Neural cell (in vitro differentiated cells): ENCODE measurements around the gene MRPL1.

Source experiments
- EP300 ChIP-seq: fragments of 450-650 bp; conservative IDR thresholded peaks from 2 replicates; pipeline ENCODE4 v1.6.1; 2014; ENCODE audit warnings: antibody characterized with exemption, mild to moderate bottlenecking, moderate library complexity; ENCODE audit not compliant: poor library complexity, severe bottlenecking
- EZH2 ChIP-seq: fragments of 200-600, 300-800 bp; shearing (Covaris generic), sonication (generic); IDR thresholded peaks from 2 replicates; pipeline ENCODE4 v1.6.1; 2014; ENCODE audit warnings: antibody characterized with exemption, low read length, borderline replicate concordance, mild to moderate bottlenecking; ENCODE audit not compliant: insufficient read depth, poor library complexity, severe bottlenecking
- POLR2AphosphoS5 ChIP-seq: IDR thresholded peaks from 2 replicates; pipeline ENCODE4 v1.6.1; 2012
- SMC3 ChIP-seq: fragments of 450-650 bp; conservative IDR thresholded peaks from 2 replicates; pipeline ENCODE4 v1.6.1; 2014; ENCODE audit warnings: antibody characterized with exemption, mild to moderate bottlenecking, moderate library complexity; ENCODE audit not compliant: poor library complexity
- TF ChIP-seq, protein P1 (sequence below): fragments of 450-650 bp; IDR thresholded peaks from 2 replicates; pipeline ENCODE4 v1.5.1; 2014; ENCODE audit warnings: antibody characterized with exemption, mild to moderate bottlenecking, moderate library complexity; ENCODE audit not compliant: poor library complexity, severe bottlenecking
- TF ChIP-seq, protein P2 (sequence below): IDR thresholded peaks from 2 replicates; pipeline ENCODE4 v1.6.1; 2012; ENCODE audit warnings: borderline replicate concordance

DNA sequence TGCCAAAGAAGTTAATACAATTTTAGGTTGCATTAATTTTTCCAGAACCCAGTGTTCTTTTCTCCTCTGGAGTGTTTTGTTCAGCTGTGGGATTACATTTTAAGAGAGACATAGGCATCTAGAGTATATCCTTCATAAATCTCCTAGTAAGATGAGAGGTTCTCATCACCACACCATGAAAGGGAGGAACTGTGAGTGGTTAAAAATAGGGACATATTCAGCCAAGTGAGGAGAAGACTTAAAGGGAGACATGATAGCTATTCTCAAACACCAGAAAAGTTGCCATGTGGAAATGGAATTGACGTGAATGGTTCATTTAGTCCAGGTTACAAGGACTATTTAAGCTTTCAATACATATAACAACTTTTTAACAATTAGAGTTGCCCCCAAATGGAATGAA, 6.5 kb upstream of the MRPL1 start:
- TF ChIP-seq POLR2AphosphoS5 (no peak), EP300 (no peak), EZH2 (no peak), SMC3 (no peak)
- TF ChIP-seq, protein P1, sequence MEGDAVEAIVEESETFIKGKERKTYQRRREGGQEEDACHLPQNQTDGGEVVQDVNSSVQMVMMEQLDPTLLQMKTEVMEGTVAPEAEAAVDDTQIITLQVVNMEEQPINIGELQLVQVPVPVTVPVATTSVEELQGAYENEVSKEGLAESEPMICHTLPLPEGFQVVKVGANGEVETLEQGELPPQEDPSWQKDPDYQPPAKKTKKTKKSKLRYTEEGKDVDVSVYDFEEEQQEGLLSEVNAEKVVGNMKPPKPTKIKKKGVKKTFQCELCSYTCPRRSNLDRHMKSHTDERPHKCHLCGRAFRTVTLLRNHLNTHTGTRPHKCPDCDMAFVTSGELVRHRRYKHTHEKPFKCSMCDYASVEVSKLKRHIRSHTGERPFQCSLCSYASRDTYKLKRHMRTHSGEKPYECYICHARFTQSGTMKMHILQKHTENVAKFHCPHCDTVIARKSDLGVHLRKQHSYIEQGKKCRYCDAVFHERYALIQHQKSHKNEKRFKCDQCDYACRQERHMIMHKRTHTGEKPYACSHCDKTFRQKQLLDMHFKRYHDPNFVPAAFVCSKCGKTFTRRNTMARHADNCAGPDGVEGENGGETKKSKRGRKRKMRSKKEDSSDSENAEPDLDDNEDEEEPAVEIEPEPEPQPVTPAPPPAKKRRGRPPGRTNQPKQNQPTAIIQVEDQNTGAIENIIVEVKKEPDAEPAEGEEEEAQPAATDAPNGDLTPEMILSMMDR = no peak
- TF ChIP-seq, protein P2, sequence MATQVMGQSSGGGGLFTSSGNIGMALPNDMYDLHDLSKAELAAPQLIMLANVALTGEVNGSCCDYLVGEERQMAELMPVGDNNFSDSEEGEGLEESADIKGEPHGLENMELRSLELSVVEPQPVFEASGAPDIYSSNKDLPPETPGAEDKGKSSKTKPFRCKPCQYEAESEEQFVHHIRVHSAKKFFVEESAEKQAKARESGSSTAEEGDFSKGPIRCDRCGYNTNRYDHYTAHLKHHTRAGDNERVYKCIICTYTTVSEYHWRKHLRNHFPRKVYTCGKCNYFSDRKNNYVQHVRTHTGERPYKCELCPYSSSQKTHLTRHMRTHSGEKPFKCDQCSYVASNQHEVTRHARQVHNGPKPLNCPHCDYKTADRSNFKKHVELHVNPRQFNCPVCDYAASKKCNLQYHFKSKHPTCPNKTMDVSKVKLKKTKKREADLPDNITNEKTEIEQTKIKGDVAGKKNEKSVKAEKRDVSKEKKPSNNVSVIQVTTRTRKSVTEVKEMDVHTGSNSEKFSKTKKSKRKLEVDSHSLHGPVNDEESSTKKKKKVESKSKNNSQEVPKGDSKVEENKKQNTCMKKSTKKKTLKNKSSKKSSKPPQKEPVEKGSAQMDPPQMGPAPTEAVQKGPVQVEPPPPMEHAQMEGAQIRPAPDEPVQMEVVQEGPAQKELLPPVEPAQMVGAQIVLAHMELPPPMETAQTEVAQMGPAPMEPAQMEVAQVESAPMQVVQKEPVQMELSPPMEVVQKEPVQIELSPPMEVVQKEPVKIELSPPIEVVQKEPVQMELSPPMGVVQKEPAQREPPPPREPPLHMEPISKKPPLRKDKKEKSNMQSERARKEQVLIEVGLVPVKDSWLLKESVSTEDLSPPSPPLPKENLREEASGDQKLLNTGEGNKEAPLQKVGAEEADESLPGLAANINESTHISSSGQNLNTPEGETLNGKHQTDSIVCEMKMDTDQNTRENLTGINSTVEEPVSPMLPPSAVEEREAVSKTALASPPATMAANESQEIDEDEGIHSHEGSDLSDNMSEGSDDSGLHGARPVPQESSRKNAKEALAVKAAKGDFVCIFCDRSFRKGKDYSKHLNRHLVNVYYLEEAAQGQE = no peak
